Fibroblast of skin of back (primary cell): Measurements from ENCODE around the gene MT1X. TPM values are rescaled to one million over a fixed set of nuclear protein-coding genes. Genes with fewer than 3 reads are reported as not detected.

Experiments
- DNase-seq: peaks from one replicate; pipeline ENCODE4 v3.0.0-alpha.2; 2013
- polyA plus RNA-seq, 2 experiments: library from polyadenylated mRNA; unstranded; fragments of 120-200 nt; gene quantifications; one replicate each; pipeline ENCODE4 v1.2.1, GENCODE V29; 2013; ENCODE audit not compliant: insufficient read length in 2 of 2

MT1X gene
- 29.8 TPM for polyA plus RNA-seq (2013, experiment 1 of 2; ENCODE audit: insufficient read length)
- 17.3 TPM for polyA plus RNA-seq (2013, experiment 2 of 2; ENCODE audit: insufficient read length)

DNA sequence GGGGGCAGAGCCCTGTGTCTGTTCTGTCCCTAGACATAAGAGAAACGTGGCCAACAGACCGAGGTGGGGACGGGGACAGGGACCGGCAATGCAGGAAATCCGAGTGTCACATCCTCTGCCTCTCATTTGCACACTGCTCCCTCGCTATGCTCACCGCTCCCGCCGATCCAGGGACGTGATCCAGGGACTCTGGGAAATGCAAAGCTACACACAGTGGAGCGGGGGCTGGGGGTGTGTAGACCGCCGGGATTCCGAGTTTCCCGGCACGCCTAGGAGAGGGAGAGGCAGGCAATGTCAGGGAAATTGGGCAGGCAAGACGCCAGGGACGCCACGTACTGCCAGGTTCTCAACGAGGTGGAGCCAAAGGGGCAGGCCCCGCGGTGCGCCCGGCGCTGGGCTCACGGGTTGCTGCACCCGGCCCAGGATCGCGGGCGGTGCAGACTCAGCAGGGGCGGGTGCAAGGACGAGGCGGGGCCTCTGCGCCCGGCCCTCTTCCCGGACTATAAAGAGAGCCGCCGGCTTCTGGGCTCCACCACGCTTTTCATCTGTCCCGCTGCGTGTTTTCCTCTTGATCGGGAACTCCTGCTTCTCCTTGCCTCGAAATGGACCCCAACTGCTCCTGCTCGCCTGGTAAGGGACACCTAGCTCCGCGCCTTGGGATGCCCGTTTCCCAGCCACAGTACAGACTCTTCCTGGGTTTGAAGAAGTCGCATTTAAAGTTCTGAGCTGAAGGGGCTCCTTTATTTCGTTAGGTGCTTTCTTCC lies at the start of gene MT1X:
Gene MT1X, plus strand, starts transcription at position 532 of the 764 bp plus-strand sequence. Its CDS starts 71 bp downstream, at position 603.
- DNase-seq, result peak; percentile 86

DNA sequence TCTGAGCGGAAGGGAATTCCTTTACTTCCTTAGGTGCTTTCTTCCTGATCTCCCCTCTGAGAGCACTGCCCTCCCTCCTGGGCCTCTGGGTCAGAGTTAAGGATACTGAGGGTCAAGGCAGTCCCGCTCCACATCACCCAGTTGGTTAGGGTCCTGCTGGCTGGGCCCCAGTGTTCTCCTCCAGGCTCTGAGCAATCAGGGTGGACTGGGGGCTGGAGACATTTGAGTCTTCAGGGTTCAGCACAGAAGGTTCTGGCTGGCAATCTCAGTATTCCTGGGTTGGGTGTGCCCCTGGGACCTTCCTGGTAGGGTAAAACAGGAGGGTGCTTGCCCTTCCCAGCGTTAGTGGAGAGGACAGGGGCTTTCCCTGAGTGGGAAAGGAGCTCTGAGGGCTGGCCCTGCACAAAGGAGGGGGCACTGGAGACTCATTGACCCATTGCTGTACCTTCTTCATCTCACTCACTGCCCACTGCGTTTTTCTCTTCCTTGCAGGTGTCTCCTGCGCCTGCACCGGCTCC lies 49.4 kb upstream of the MT1X start:
- DNase-seq, result no peak

DNA sequence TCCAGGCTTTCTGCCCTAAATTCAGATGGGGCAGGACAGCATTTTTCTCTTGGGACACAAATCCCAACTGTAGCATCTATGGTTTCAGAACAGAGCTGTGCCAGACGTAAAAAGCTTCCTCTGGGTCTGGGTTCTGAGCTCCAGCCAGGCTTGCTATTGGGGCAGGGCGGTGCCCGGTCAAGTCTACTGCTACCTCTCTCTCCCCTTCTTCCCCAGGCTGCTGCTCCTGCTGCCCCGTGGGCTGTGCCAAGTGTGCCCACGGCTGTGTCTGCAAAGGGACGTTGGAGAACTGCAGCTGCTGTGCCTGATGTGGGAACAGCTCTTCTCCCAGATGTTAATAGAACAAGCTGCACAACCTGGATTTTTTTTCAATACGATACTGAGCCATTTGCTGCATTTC lies 48.7 kb upstream of the MT1X start:
- DNase-seq, result no peak

DNA sequence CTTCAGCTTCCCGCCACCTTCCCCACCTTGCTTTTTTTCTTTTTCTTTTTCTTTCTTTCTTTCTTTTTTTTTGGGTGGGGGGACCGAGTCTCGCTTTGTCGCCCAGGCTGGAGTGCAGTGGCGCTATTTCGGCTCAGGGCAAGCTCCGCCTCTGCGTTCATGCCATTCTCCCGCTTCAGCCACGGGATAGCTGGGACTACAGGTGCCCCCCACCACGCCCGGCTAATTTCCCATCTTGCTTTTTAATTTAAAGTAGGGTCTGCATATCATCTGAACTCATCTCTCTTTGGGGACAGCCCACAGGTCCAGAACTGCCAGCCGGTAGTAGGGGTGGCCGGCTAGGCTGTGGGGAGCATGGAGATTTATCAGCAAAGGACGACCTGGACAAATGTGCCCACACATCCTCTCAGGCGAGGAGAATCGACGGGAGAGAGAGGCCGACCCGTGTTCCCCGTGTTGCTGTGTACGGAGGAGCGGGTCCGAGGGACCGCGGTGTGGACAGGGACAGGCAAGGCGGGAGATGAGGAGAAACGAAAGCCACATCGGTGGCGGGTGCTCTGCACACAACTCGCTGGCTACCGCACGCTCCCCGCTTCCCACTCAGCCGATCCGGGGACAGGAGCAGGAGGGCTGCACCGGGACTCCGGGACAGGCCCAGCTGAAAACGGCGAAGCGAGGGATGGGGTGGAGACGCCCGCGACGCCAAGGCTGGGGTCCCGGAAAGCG lies 47.4 kb upstream of the MT1X start:
- DNase-seq, result no peak

DNA sequence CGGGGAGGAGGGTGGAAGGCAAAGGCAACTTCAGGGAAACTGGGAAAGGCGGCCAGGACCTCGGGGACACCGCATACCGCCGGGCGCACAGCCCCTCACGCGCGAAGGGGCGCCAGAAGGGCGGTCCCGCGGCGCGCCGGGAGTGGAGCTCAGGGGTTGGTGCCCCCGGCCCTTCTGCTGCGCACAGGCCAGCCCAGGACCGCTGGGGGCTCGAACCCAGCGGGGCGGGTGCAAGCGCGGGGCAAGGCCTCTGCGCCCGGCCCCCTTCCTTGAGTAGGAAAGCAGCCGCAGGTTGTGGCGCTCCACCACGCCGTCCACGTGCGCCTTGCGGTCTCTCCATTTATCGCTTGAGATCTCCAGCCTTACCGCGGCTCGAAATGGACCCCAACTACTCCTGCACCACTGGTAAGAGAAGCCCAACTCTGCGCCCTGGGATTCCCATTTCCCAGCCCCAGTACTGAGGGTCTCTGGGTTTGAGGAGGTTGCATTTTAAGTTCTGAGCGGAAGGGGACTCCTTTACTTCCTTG lies 46.8 kb upstream of the MT1X start:
- DNase-seq, result no peak

DNA sequence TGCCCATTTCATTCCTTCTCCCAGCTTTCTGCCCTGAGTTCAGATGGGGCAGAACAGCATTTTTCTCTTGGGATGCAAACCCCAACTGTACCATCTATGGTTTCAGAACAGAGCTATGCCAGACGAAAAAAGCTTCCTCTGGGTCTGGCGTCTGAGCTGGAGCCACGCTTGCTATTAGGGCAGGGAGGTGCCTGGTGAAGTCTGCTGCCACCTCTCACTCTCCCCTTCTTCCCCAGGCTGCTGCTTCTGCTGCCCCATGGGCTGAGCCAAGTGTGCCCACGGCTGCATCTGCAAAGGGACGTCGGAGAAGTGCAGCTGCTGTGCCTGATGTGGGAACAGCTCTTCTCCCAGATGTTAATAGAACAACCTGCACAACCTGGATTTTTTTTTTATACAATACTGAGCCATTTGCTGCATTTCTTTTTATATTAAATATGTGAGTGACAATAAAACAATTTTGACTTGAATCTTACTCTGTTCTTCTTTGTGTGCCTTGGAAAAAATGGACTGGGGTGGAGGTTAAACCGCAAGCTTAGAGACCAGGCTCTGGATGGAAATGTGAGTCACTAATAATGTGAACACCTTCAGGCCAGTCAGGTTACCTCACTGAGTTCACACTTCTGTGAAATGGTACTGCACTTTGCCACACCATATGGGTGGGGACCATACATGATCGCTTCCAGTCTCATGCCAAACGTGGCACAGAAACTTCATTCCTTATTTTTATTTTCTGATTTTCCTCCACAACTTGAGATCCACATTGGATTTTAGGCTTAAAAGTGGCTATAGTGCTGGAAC lies 45.5 kb upstream of the MT1X start:
- DNase-seq, result no peak

DNA sequence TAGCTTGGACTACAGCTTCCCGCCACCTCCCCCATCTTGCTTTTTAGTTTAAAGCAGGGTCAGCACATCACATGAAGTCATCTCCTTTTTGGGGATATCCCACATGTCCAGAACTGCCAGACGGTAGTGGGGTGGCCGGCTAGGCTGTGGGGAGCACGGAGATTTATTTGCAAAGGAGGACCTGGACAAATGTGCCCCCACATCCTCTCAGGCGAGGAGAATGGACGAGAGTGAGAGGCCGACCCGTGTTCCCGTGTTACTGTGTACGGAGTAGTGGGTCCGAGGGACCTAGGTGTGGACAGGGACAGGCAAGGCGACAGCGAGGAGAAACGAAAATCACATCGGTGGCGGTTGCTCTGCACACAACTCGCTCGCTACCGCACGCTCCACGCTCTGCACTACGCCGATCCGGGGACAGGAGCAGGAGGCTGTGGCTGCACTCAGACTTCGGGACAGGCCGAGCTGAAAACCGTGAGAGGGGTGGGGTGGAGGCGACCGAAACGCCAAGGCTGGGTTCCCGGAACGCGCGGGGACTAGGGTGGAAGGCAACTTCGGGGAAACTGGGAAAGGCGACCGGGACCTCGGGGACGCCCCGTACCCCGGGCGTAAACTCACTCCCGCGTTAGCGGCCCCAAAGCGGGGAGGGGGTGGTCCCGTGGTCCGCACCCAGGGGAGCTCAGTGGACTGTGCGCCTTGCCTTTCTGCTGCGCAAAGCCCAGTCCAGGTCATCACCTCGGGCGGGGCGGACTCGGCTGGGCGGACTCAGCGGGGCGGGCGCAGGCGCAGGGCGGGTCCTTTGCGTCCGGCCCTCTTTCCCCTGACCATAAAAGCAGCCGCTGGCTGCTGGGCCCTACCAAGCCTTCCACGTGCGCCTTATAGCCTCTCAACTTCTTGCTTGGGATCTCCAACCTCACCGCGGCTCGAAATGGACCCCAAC lies 44.2 kb upstream of the MT1X start, which contains the start of gene MT1A:
Gene MT1A, plus strand, starts transcription at position 853 of the 937 bp plus-strand sequence. Its CDS starts 73 bp downstream, at position 926.
- DNase-seq, result no peak

DNA sequence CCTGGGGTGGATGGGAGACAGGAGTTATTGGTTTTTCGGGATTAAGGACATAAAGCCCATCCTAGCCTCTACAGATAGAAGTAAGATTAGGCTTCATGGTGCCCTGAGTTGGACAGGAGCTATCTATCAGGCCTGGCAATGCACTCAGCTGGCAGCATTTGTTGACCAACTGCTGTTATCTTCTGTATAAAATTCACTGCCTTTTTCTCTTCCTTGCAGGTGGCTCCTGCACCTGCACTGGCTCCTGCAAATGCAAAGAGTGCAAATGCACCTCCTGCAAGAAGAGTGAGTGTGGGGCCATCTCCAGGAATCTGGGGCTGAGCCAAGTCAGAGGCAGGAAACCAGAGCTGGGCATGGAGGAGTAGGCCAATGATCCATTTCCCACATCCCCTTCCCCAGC lies 43.2 kb upstream of the MT1X start:
- DNase-seq, result no peak

DNA sequence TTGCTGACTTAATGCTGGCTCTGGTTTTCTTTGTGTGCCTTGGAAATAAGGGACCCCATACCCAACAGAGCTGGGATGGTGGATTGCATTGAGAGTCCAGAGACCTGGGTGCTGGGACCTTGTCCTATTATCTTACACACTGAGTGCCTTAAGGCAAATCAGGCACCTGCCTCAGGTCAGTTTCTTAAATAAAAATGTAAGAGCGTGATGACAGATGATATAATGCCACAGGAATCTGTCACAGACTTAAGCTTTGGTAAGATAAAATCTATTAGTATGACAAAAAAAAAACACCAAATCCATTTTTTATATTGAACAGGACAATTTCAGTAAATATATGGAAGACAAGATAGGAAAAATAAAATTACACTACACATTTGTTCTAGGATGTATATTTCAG lies 42.2 kb upstream of the MT1X start:
- DNase-seq, result no peak

DNA sequence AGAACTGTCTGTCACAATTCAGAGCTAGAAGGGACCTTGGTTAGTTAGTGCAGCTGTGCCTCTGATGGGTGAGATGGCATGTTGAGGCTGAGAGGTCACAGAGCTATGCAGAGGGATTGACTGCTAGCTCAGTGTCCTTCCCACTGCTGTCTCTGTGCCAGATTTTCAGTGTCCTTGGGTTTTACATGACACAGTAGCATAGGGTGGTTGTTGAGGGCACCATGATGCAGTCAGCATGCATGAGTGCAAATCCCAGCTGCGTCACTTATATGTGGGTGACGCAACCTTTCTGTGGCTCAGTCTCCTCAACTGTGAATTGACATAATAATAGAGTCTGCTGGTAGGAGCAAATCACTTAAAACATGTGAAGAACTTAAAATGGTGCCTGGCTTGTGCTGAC lies 41.1 kb upstream of the MT1X start:
- no peak for DNase-seq

DNA sequence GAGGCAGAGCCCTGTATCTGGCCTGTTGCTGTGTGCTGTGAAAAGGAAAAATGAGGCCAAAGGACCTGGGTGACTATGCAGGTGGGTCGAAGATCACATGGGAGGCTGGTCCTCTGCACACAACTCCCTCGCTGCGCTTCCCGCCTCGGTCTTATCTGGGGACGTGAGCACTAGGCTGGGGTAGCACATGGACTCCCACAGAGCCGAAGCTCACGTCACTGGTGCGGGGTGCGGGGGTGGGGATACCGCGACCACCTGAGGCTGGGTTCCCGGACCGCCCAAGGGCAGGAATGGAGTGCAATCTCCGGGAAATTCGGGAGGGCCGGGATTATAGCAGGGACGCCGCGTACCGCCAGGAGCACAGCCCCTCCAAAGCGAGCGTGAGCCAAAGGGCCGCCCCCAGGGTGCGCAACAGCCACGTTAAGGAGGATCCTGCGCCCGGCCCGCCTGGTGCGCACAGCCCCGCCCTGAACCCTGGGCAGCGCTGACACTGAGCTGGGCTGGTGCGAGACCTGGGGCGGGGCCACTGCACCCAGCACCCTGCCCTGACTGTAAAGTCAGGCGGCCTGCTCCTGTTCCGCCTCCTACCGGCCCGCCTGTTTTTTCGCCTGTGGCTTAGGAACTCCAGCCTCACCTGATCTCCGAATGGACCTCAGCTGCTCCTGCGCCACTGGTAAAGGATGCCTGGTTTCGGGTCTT lies 39.0 kb upstream of the MT1X start:
- DNase-seq, result peak; percentile 35

DNA sequence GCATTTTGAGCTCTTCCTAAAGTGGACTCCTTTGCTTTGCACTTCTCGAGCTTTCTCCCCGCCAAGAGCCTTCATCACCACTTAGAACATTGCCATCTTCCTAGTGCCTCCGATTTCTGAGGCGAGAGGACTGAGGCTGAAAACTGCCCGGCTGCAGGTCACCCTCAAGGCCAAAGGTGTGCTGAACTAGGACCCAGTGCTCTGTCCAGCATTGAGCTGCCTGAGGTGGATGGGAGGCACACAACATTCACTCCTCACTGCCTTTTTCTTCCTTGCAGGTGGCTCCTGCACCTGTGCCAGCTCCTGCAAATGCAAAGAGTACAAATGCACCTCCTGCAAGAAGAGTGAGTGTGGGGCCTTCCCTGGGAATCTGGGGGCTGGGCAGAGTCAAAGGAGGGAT lies 38.4 kb upstream of the MT1X start:
- no peak for DNase-seq

DNA sequence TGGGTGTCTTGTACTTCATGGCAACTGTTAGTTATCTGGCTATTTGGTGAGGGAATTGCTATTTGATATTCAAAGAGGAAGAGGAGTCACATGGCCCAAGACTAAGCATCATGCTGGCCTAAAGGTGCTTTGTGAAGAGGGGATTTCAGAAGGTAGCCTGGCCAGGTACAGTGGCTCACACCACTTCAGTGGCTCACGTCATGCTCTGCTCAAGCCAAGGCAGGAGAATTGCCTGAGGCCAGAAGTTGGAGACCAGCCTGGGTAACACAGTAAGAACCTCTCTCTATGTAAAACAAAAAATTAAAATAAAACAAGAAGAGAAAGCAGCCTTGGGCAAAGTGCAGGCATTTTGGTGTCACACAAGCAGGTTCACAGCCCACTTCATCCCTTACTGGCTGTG lies 37.0 kb upstream of the MT1X start:
- no peak for DNase-seq

DNA sequence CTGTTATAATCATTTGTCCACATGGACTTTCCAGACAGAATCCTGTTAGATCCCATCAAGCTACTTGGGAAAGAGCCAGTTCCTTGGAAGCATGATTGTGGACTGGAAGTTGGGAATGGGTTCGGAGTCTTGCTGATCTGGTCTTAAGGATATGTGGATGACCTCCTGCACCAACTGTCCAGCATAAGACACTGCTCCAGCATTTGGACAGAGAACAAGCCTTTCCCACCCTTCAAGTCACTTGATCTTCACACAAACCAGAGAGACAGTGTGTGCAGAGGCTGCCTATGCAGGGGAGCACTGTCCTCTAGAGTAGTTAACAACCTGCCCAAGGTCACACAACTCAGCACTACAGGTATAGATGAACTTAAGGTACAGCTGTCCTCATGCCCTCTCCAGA lies 36.4 kb upstream of the MT1X start:
- no peak for DNase-seq

DNA sequence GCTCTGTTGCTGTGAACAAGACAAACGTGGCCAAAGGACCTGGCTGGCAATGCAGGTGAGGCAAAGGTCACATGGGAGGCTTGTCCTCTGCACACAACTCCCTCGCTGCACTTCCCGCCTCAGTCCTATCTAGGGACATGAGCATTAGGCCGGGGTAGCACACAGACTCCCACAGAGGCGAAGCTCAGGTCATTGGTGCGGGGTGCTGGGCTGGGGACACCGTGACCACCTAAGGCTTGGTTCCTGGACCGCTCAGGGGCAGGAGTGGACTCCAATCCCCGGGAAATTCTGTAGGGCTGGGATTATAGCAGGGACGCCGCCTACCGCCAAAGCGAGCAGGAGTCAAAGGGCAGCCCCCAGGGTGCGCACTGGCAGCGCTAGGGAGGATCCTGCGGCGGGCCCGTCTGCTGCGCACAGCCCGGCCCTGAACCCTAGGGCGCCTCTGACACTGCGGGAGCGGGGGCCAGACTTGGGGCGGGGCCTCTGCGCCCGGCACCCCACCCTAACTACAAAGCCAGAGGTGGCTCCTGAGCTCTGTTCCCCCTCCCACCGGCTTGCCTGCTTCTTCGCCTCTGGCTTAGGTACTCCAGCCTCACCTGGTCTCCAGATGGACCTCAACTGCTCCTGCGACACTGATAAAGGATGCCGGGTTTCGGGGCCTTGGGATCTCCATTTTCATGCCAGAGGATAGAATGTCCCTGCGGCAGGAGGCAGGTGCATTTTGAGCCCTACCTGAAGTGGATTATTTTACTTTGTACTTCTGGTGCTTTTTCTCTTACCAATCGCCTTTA lies 34.4 kb upstream of the MT1X start:
- no peak for DNase-seq

DNA sequence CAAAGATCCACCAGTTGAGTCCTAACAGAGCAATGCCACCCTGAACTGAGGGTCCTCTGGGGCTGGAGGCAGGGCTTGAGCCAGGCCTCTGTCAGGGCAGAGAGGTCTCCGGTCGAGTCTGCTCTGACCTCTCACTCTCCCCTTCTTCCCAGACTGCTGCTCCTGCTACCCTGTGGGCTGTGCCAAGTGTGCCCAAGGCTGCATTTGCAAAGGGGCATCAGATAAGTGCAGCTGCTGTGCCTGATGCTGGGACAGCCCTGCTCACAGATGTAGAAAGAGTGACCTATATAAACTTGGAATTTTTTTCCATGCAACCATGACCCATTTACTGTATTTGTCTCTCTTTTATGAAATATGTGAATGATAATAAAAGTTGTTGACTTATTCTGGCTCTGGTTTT lies 33.0 kb upstream of the MT1X start:
- DNase-seq, result no peak

DNA sequence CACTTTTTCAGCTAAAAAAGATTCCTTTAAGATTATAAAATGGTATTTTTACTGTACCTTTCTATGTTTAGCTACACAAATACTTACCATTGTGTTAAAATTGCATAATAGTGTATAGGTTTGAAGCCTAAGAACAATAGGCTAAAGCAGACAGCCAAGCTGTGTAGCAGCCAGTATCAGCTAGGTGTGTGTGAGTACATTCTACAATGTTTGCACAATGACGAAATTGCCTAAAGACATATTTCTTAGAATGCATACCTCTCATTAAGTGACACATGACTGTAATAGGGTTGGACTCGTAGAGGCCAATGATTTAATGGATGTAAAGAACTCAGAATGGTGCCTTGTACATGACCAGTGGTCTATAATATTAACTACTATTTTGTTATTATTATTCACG lies 32.5 kb upstream of the MT1X start:
- no peak for DNase-seq

DNA sequence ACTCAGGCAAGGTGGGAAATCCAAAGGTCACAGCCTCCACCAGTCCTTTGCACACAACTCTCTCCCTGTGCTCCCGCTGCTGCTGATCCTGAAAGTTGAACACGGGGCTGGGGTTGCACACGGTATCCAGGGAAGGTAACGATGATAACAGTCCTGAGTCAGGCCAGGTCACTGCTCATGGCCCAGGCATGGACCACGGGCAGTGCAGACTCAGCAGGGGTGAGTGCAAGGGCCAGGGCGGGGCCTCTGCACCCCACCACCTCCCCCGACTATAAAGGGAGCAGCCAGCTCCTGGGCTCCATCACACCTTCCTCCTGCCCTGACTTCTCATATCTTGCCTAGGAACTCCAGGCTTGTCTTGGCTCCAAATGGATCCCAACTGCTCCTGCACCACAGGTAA lies 30.7 kb upstream of the MT1X start, which contains the start of gene MT1B:
Gene MT1B, plus strand, starts transcription at position 301 of the 400 bp plus-strand sequence. Its CDS starts 68 bp downstream, at position 369.
- no peak for DNase-seq

DNA sequence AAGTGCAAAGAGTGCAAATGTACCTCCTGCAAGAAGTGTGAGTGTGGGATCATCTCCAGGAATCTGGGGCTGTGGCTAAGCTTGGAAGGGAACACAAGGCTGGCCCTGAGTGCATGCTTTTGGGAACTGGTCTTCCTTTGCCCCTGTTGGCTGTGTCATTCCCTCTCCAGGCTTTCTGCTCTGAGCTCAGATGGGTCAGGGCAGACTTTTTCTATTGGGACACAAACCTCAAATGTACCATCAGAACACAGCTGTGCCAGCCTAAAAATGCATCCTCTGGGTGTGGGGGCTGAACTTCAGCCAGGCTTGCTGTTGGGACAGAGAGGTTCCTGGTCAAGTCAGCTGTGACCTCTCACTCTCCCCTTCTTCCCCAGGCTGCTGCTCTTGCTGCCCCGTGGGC lies 29.7 kb upstream of the MT1X start:
- no peak for DNase-seq

DNA sequence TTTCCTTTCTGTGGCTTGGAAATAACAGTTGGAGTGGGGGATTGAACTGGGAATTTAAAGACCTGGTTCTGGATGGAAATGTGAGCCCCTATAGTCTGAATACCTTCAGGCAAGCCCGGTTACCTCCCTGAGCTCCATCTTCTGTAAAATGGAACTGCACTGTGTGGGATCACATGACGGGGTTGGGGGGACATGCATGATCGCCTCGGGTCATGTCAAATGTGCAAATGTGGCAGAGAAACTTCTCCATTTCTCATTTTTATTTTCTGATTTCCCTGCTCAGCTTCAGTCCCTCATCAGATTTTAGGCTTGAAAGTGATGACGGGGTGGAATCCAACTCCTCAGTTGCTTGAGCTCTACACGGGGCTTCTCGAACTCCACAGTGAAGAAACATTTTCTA lies 29.1 kb upstream of the MT1X start:
- DNase-seq, result no peak
